HEK293T (cell line): Measurements from ENCODE around the gene AAK1.

ENCODE experiments used
- CTCF ChIA-PET: fragments of 350-600 bp; formaldehyde crosslinking; extraction: SDS; loops from one replicate; lab custom pipeline; 2021; ENCODE audit warnings: antibody characterized with exemption, inconsistent platforms; lab: Yijun Ruan, JAX
- POLR2A ChIA-PET: fragments of 350-600 bp; formaldehyde crosslinking; extraction: SDS; loops from one replicate; lab custom pipeline; 2020; ENCODE audit warnings: antibody characterized with exemption, inconsistent platforms; lab: Yijun Ruan, JAX
- DNase-seq: peaks from one replicate; pipeline ENCODE4 v3.0.0; 2012; ENCODE audit warnings: mixed read lengths; ENCODE audit errors: extremely low spot score
- ARNT ChIP-seq: fragments of 450-650 bp; IDR thresholded peaks from 2 replicates; pipeline ENCODE4 v1.6.1; 2017; ENCODE audit warnings: mild to moderate bottlenecking
- BHLHE40 ChIP-seq: fragments of 450-650 bp; IDR thresholded peaks from 2 replicates; pipeline ENCODE4 v1.6.1; 2016; ENCODE audit warnings: mild to moderate bottlenecking, moderate library complexity, borderline replicate concordance
- CTBP1 ChIP-seq: fragments of 450-650 bp; IDR thresholded peaks from 2 replicates; pipeline ENCODE4 v1.6.1; 2016; ENCODE audit warnings: borderline replicate concordance
- ELF4 ChIP-seq: fragments of 450-650 bp; IDR thresholded peaks from 2 replicates; pipeline ENCODE4 v1.6.1; 2017; ENCODE audit warnings: antibody characterized with exemption
- FOXA1 ChIP-seq: fragments of 450-650 bp; IDR thresholded peaks from 2 replicates; pipeline ENCODE4 v1.6.1; 2016; ENCODE audit warnings: mild to moderate bottlenecking
- FOXK2 ChIP-seq: fragments of 450-650 bp; IDR thresholded peaks from 2 replicates; pipeline ENCODE4 v1.6.1; 2016; ENCODE audit warnings: mild to moderate bottlenecking
- FOXM1 ChIP-seq: fragments of 450-650 bp; IDR thresholded peaks from 2 replicates; pipeline ENCODE4 v1.6.1; 2017; ENCODE audit warnings: mild to moderate bottlenecking, borderline replicate concordance
- HDGF ChIP-seq: fragments of 450-650 bp; IDR thresholded peaks from 2 replicates; pipeline ENCODE4 v1.6.1; 2017; ENCODE audit warnings: antibody characterized with exemption, borderline replicate concordance
- L3MBTL2 ChIP-seq: fragments of 450-650 bp; conservative IDR thresholded peaks from 2 replicates; pipeline ENCODE4 v1.6.1; 2016; ENCODE audit warnings: mild to moderate bottlenecking
- LEF1 ChIP-seq: fragments of 450-650 bp; IDR thresholded peaks from 2 replicates; pipeline ENCODE4 v1.6.1; 2017; ENCODE audit warnings: mild to moderate bottlenecking, borderline replicate concordance
- NFRKB ChIP-seq: fragments of 450-650 bp; IDR thresholded peaks from 2 replicates; pipeline ENCODE4 v1.6.1; 2016; ENCODE audit warnings: mild to moderate bottlenecking, moderate library complexity
- PKNOX1 ChIP-seq: fragments of 450-650 bp; IDR thresholded peaks from 2 replicates; pipeline ENCODE4 v1.6.1; 2016
- SP1 ChIP-seq: fragments of 450-650 bp; IDR thresholded peaks from 2 replicates; pipeline ENCODE4 v1.6.1; 2017
- SUZ12 ChIP-seq: fragments of 450-650 bp; IDR thresholded peaks from 2 replicates; pipeline ENCODE4 v1.6.1; 2016; ENCODE audit warnings: mild to moderate bottlenecking
- TARDBP ChIP-seq: fragments of 450-650 bp; IDR thresholded peaks from 2 replicates; pipeline ENCODE4 v1.6.1; 2016
- ZNF384 ChIP-seq: fragments of 450-650 bp; IDR thresholded peaks from 2 replicates; pipeline ENCODE4 v1.6.1; 2016

Gene AAK1

GRCh38 chr2:69491864-69492263 lies 151.7 kb downstream of the AAK1 start:
- no peak for TF ChIP-seq ZNF384
- TF ChIP-seq LEF1 = no peak
- TF ChIP-seq ARNT = no peak
- no peak for TF ChIP-seq FOXM1
- TF ChIP-seq SP1 = no peak
- TF ChIP-seq TARDBP = no peak
- no peak for TF ChIP-seq HDGF
- TF ChIP-seq CTBP1 = no peak
- no peak for TF ChIP-seq ELF4
- no peak for TF ChIP-seq NFRKB
- no peak for TF ChIP-seq BHLHE40
- TF ChIP-seq L3MBTL2 = no peak
- TF ChIP-seq FOXK2 = no peak
- no peak for TF ChIP-seq SUZ12
- TF ChIP-seq PKNOX1 = no peak
- no peak for DNase-seq
- POLR2A ChIA-PET = no interaction called here
- CTCF ChIA-PET = no interaction called here

GRCh38 chr2:69490486-69490885 lies 153.1 kb downstream of the AAK1 start:
- TF ChIP-seq ZNF384 (no peak), L3MBTL2 (no peak), CTBP1 (no peak), NFRKB (no peak), FOXK2 (no peak), FOXA1 (no peak), SP1 (no peak), TARDBP (no peak), ELF4 (no peak), HDGF (no peak), LEF1 (no peak), BHLHE40 (no peak), FOXM1 (no peak), SUZ12 (no peak), PKNOX1 (no peak)
- ChIA-PET POLR2A (no interaction called here), CTCF (no interaction called here)
- DNase-seq = no peak

DNA sequence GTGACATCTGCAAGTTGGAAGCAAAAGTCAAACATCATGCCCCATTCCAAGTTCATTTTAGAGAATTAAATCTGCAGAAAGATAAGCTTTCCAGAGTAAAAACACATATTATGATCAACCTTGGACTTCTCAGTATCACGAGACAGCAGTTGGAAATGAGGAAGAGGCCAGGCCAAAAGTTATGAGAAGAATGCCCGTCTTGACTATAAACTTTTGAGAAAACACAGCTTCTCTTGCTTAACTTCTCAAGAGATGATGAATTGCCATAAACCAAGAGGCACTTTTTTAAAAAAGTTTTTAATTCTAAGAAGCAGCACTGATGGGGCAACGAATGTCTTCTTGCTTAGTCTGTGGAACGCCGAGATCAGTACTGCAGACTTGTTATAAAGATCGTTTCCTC lies 153.7 kb downstream of the AAK1 start:
- CTCF ChIA-PET = no interaction called here
- no peak for TF ChIP-seq SUZ12
- no peak for TF ChIP-seq L3MBTL2
- no peak for TF ChIP-seq BHLHE40
- TF ChIP-seq NFRKB = no peak
- TF ChIP-seq ZNF384 = no peak
- TF ChIP-seq CTBP1 = no peak
- no peak for TF ChIP-seq ELF4
- POLR2A ChIA-PET = no interaction called here

DNA sequence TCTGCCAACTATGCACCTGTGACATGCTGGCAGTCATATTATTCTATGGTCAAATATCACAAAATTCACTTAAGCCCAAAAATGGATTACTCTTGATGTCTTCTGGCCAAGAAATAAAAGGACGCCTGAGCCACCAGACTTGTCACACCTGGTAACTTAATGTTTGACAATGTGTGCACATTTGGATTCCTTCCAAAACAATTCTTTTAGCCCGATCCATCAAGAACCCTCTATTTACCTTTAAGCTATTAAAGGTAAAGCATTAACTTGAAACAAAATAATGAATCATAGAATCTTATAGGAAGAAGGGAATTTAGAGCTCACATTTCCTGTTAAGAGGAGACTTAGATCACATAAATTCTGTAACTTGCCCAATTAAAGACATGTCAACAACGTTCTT lies 159.8 kb downstream of the AAK1 start:
- ChIA-PET CTCF (no interaction called here), POLR2A (no interaction called here)
- TF ChIP-seq FOXK2 = no peak
- no peak for TF ChIP-seq LEF1
- TF ChIP-seq TARDBP = no peak
- TF ChIP-seq SP1 = no peak
- TF ChIP-seq BHLHE40 = no peak
- no peak for TF ChIP-seq PKNOX1
- DNase-seq = no peak

More for the DNA sequence above, 153.7 kb downstream of the AAK1 start:
- DNase-seq = no peak

DNA sequence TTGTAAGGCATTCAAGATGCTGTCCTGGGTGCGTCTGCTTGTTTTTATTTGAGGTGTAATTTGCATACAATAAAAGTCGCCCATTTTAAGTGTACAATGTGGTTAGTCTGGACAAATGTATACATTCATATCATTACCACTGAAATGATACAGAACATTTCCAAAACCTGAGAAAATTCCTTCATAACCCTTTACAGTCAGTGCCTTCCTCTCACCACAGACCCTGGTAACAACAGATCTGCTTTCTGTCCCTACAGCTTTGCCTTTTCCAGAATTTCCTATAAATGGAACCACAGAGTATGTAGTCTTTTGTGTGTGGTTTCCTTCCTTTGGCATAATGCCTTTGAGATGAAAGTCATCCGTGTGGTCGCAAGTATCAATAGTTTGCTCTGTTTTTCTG lies 160.5 kb downstream of the AAK1 start:
- DNase-seq = no peak
- no peak for TF ChIP-seq FOXM1
- no peak for TF ChIP-seq TARDBP
- TF ChIP-seq FOXA1 = no peak
- no peak for TF ChIP-seq CTBP1
- TF ChIP-seq ZNF384 = no peak
- TF ChIP-seq PKNOX1 = no peak
- TF ChIP-seq BHLHE40 = no peak
- no peak for TF ChIP-seq NFRKB
- no peak for TF ChIP-seq L3MBTL2
- no peak for TF ChIP-seq ARNT
- TF ChIP-seq ELF4 = no peak
- TF ChIP-seq SUZ12 = no peak
- no peak for TF ChIP-seq LEF1
- no peak for TF ChIP-seq FOXK2
- ChIA-PET CTCF (no interaction called here), POLR2A (no interaction called here)

- ChIA-PET POLR2A (no interaction called here), CTCF (no interaction called here)
- no peak for TF ChIP-seq LEF1
- DNase-seq = no peak
These were observed 161.1 kb downstream of the AAK1 start for GRCh38 chr2:69482471-69482870.

GRCh38 chr2:69481421-69481820 lies 162.1 kb downstream of the AAK1 start:
- ChIA-PET CTCF (interaction anchor here (1.0 kb wide), 1 partner anchor 84 kb away, joined by 3 read pairs; no protein-coding TSS in a partner anchor), POLR2A (no interaction called here)
- DNase-seq = no peak
- TF ChIP-seq SUZ12 (no peak), NFRKB (no peak), FOXK2 (no peak), TARDBP (no peak), L3MBTL2 (no peak), CTBP1 (no peak), ZNF384 (no peak), SP1 (no peak), ELF4 (no peak), HDGF (no peak), BHLHE40 (no peak), PKNOX1 (no peak), FOXM1 (no peak), ARNT (no peak), LEF1 (no peak), FOXA1 (no peak)
